ENCODE results near the gene OR10G8.
"Not testable (repeated sequence)": the region's sequence is repeated elsewhere in the genome, so short reads cannot be mapped to it uniquely, and the experiment has no call there.

Gene OR10G8

GRCh38 chr11:124026498-124026897 lies at the start of gene OR10G8:
Gene OR10G8 (plus strand): TSS chr11:124026798. CDS start chr11:124029623, 2,825 bp downstream.
- no peak for DNase-seq (ENCODE audit: low read depth)

- no peak for DNase-seq (ENCODE audit: low read depth)
These were observed 48.8 kb upstream of the OR10G8 start, which contains the start of gene OR10S1 for GRCh38 chr11:123977731-123978347. Gene OR10S1 (minus strand): TSS chr11:123977781. CDS start chr11:123977664, 117 bp downstream.

- no peak for DNase-seq (ENCODE audit: low read depth)
These were observed 47.3 kb upstream of the OR10G8 start for GRCh38 chr11:123979311-123979710.

GRCh38 chr11:123995119-123995518 lies 31.5 kb upstream of the OR10G8 start, which contains the start of gene OR10G6:
Gene OR10G6 (minus strand): TSS chr11:123995161. CDS start chr11:123995161, 0 bp downstream.
- DNase-seq (ENCODE audit: low read depth), result no peak

GRCh38 chr11:124012697-124013096 lies 13.9 kb upstream of the OR10G8 start, which contains the start of gene OR10G4:
Gene OR10G4 (plus strand): TSS chr11:124012997. CDS start chr11:124015575, 2,578 bp downstream.
- no peak for DNase-seq (ENCODE audit: low read depth)

- not testable (repeated sequence) for DNase-seq (ENCODE audit: low read depth)
These were observed 10.8 kb upstream of the OR10G8 start for GRCh38 chr11:124015837-124016236.

GRCh38 chr11:124036666-124037065 lies 10.1 kb downstream of the OR10G8 start:
- DNase-seq (ENCODE audit: low read depth), result no peak

GRCh38 chr11:124039557-124039956 lies 13.0 kb downstream of the OR10G8 start:
- DNase-seq (ENCODE audit: low read depth), result no peak

GRCh38 chr11:124041254-124041653 lies 14.7 kb downstream of the OR10G8 start, which contains the start of gene OR10G7:
Gene OR10G7 (minus strand): TSS chr11:124041325. CDS start chr11:124039001, 2,324 bp downstream.
- no peak for DNase-seq (ENCODE audit: low read depth)

GRCh38 chr11:124043420-124043819 lies 16.8 kb downstream of the OR10G8 start:
- DNase-seq (ENCODE audit: low read depth), result no peak

- no peak for DNase-seq (ENCODE audit: low read depth)
These were observed 24.1 kb downstream of the OR10G8 start for GRCh38 chr11:124050748-124051147.

- DNase-seq (ENCODE audit: low read depth), result no peak
These were observed 26.4 kb downstream of the OR10G8 start for GRCh38 chr11:124052966-124053365.

GRCh38 chr11:124068601-124069110 lies 42.1 kb downstream of the OR10G8 start:
- no peak for DNase-seq (ENCODE audit: low read depth)

- no peak for DNase-seq (ENCODE audit: low read depth)
These were observed 43.1 kb downstream of the OR10G8 start for GRCh38 chr11:124069429-124070401.

- peak; percentile 38 for DNase-seq (ENCODE audit: low read depth)
These were observed 44.5 kb downstream of the OR10G8 start for GRCh38 chr11:124070915-124071622.

- no peak for DNase-seq (ENCODE audit: low read depth)
These were observed 45.0 kb downstream of the OR10G8 start for GRCh38 chr11:124071623-124071948.

- DNase-seq (ENCODE audit: low read depth), result no peak
These were observed 45.5 kb downstream of the OR10G8 start for GRCh38 chr11:124072147-124072546.

- no peak for DNase-seq (ENCODE audit: low read depth)
These were observed 48.0 kb downstream of the OR10G8 start for GRCh38 chr11:124074554-124074953.

GRCh38 chr11:124075492-124075840 lies 48.9 kb downstream of the OR10G8 start:
- no peak for DNase-seq (ENCODE audit: low read depth)

- DNase-seq (ENCODE audit: low read depth), result no peak
These were observed 49.4 kb downstream of the OR10G8 start for GRCh38 chr11:124075841-124076651.

GRCh38 chr11:124077266-124077665 lies 50.7 kb downstream of the OR10G8 start:
- DNase-seq (ENCODE audit: low read depth), result no peak

Measured in activated gamma-delta T cell treated with anti-CD3 and anti-CD28 coated beads, Interleukin-2, amount 50 U/mL, for 16 hours (primary cell).